GM23338 (cell line): ENCODE measurements around the gene DLG2. TPM values are rescaled to one million over a fixed set of nuclear protein-coding genes. Genes with fewer than 3 reads are reported as not detected.
A peak's percentile ranks its signal among the peaks of the same experiment; 100 is the strongest.
"Not testable (repeated sequence)": the region's sequence is repeated elsewhere in the genome, so short reads cannot be mapped to it uniquely, and the experiment has no call there.

Source experiments
- ATAC-seq: fragments of 200-7000 bp; cut with Tn5 transposase; 3 replicates; pipeline ENCODE4 v1.9.1; 2020
- DNase-seq: peaks from one replicate; pipeline ENCODE4 v3.0.0-alpha.2; 2015; ENCODE audit warnings: low spot score
- H2AFZ ChIP-seq: fragments of 200-600 bp; sonication (generic); 2 replicates; pipeline ENCODE4 v1.8.0; 2016; ENCODE audit warnings: antibody characterized with exemption, mild to moderate bottlenecking, moderate library complexity
- H3F3A ChIP-seq: fragments of 200-600 bp; sonication (generic); replicated peaks from 2 replicates; pipeline ENCODE4 v1.8.0; 2017; ENCODE audit warnings: antibody characterized with exemption, mixed run types, low read depth
- H3K27ac ChIP-seq: fragments of 200-600 bp; sonication (generic); 2 replicates; pipeline ENCODE4 v1.6.1; 2016; ENCODE audit warnings: low read depth
- H3K27me3 ChIP-seq: fragments of 200-600 bp; sonication (generic); 2 replicates; pipeline ENCODE4 v1.8.0; 2016; ENCODE audit warnings: mild to moderate bottlenecking, mixed run types, moderate library complexity; ENCODE audit not compliant: insufficient read depth
- H3K36me3 ChIP-seq: fragments of 200-600 bp; sonication (generic); 2 replicates; pipeline ENCODE4 v1.8.0; 2016; ENCODE audit warnings: mild to moderate bottlenecking; ENCODE audit not compliant: insufficient read depth
- H3K4me1 ChIP-seq: fragments of 200-600 bp; sonication (generic); 2 replicates; pipeline ENCODE4 v1.8.0; 2016; ENCODE audit warnings: mild to moderate bottlenecking, moderate library complexity; ENCODE audit not compliant: insufficient read depth
- H3K4me2 ChIP-seq: fragments of 200-600 bp; sonication (generic); 2 replicates; pipeline ENCODE4 v1.7.1; 2017; ENCODE audit warnings: mixed run types
- H3K4me3 ChIP-seq: fragments of 200-600 bp; sonication (generic); 2 replicates; pipeline ENCODE4 v1.6.1; 2016; ENCODE audit warnings: mixed run types
- H3K79me2 ChIP-seq: fragments of 200-600 bp; sonication (generic); replicated peaks from 2 replicates; pipeline ENCODE4 v1.8.0; 2017; ENCODE audit warnings: mild to moderate bottlenecking; ENCODE audit not compliant: insufficient read depth
- H3K9me2 ChIP-seq: fragments of 200-600 bp; sonication (generic); 2 replicates; pipeline ENCODE4 v1.8.0; 2017; ENCODE audit not compliant: insufficient read depth
- H4K20me1 ChIP-seq: fragments of 200-600 bp; sonication (generic); replicated peaks from 2 replicates; pipeline ENCODE4 v1.8.0; 2017; ENCODE audit warnings: mild to moderate bottlenecking; ENCODE audit not compliant: insufficient read depth
- H3K27ac Mint-ChIP-seq: 2 replicates; pipeline ENCODE4 v1.8.0; 2020; ENCODE audit warnings: inconsistent platforms, mild to moderate bottlenecking, moderate library complexity, mixed read lengths
- H3K27me3 Mint-ChIP-seq: 3 replicates; pipeline ENCODE4 v1.8.0; 2022; ENCODE audit warnings: low read depth, mild to moderate bottlenecking, moderate library complexity, mixed read lengths, inconsistent platforms; ENCODE audit not compliant: insufficient read depth, poor library complexity
- H3K36me3 Mint-ChIP-seq: 3 replicates; pipeline ENCODE4 v1.8.0; 2021; ENCODE audit warnings: low read depth, mild to moderate bottlenecking, inconsistent platforms, moderate library complexity, mixed read lengths
- H3K4me1 Mint-ChIP-seq: 3 replicates; pipeline ENCODE4 v1.8.0; 2020; ENCODE audit warnings: mild to moderate bottlenecking, inconsistent platforms, mixed read lengths
- H3K4me3 Mint-ChIP-seq: 3 replicates; pipeline ENCODE4 v1.8.0; 2021; ENCODE audit warnings: moderate library complexity, mild to moderate bottlenecking, inconsistent platforms, mixed read lengths
- H3K9me3 Mint-ChIP-seq: 3 replicates; pipeline ENCODE4 v1.8.0; 2020; ENCODE audit warnings: moderate library complexity, mild to moderate bottlenecking, inconsistent platforms, mixed read lengths
- CREB1 ChIP-seq: fragments of 250-450 bp; sonication (Bioruptor Pico); IDR thresholded peaks from 2 replicates; pipeline ENCODE4 v1.5.0; 2020; ENCODE audit warnings: low read depth, mild to moderate bottlenecking, moderate library complexity
- CTCF ChIP-seq, 2 experiments: fragments of 200-600 bp in 1 of 2; sonication (generic) in 1 of 2; conservative IDR thresholded peaks; 2 replicates each; pipeline versions ENCODE4 v1.5.1 to v1.6.1; 2016 to 2017; ENCODE audit warnings: antibody characterized with exemption in 2 of 2, low read depth in 2 of 2, mild to moderate bottlenecking in 2 of 2, moderate library complexity in 1 of 2
- ETS1 ChIP-seq: IDR thresholded peaks from 2 replicates; pipeline ENCODE4 v1.6.1; 2016; ENCODE audit warnings: antibody characterized with exemption
- EZH2 ChIP-seq: fragments of 200-600 bp; sonication (generic); IDR thresholded peaks from one replicate; pipeline ENCODE4 v1.8.0; 2017; ENCODE audit warnings: antibody characterized with exemption, mild to moderate bottlenecking, low read depth; ENCODE audit not compliant: unreplicated experiment
- EZH2phosphoT487 ChIP-seq: fragments of 200-600 bp; sonication (generic); IDR thresholded peaks from one replicate; pipeline ENCODE4 v1.8.1; 2018; ENCODE audit warnings: antibody characterized with exemption; ENCODE audit not compliant: unreplicated experiment
- JUNB ChIP-seq: IDR thresholded peaks from one replicate; pipeline ENCODE4 v1.6.1; 2016; ENCODE audit warnings: antibody characterized with exemption; ENCODE audit not compliant: unreplicated experiment
- NANOG ChIP-seq: IDR thresholded peaks from 2 replicates; pipeline ENCODE4 v1.6.1; 2016; ENCODE audit warnings: antibody characterized with exemption, borderline replicate concordance
- POLR2AphosphoS5 ChIP-seq: IDR thresholded peaks from 2 replicates; pipeline ENCODE4 v1.6.1; 2016; ENCODE audit warnings: antibody characterized with exemption, low read depth
- REST ChIP-seq: IDR thresholded peaks from one replicate; pipeline ENCODE4 v1.6.1; 2018; ENCODE audit warnings: antibody characterized with exemption; ENCODE audit not compliant: unreplicated experiment
- STAT1 ChIP-seq: IDR thresholded peaks from one replicate; pipeline ENCODE4 v1.6.1; 2016; ENCODE audit warnings: antibody characterized with exemption; ENCODE audit not compliant: unreplicated experiment
- ZNF331 ChIP-seq: fragments of 250-450 bp; sonication (Bioruptor Pico); IDR thresholded peaks from 2 replicates; pipeline ENCODE4 v1.5.0; 2020; ENCODE audit warnings: low read depth, mild to moderate bottlenecking, moderate library complexity
- polyA plus RNA-seq: library from polyadenylated mRNA; unstranded; fragments of >200 nt; fragmentation: Nextera tagmentation; extraction: Ambion mirVana; gene quantifications from 2 replicates; pipeline ENCODE4 v1.2.1, GENCODE V29; 2016
- total RNA-seq: library from RNA; depleted of rRNA; stranded (reverse); fragments of >200 nt; shearing (Covaris generic); gene quantifications from 2 replicates; pipeline ENCODE4 v1.2.3, GENCODE V29; 2014

DLG2 gene
- total and polyA plus RNA-seq, 2 experiments from 2014 or later, result 19.8 to 21.5 TPM

GRCh38 chr11:85346484-85346883 is 280.7 kb downstream of the DLG2 start:
- Histone ChIP-seq H4K20me1 (no peaks in the 10 kb centered on the region), H3K36me3 (no peaks in the 10 kb centered on the region; the same call in 1 of the 2 replicates), H3K79me2 (no peaks in the 10 kb centered on the region), H3F3A (peaks cover 6% of the 10 kb centered on the region; the same call in 1 of the 2 replicates), H3K27ac (peak overlapping the region; percentile 51), H3K27me3 (no peaks in the 10 kb centered on the region), H2AFZ (no peak overlapping the region), H3K9me2 (no peaks in the 10 kb centered on the region), H3K4me3 (no peak overlapping the region), H3K4me1 (peaks cover 35% of the 10 kb centered on the region), H3K4me2 (0 out of 2 replicates have a peak overlapping the region, but pooled peaks have one; percentile 37)
- TF ChIP-seq EZH2, result no peak
- TF ChIP-seq ZNF331 (CRISPR knock-in tag), result no peak
- TF ChIP-seq CTCF (conservative IDR thresholded peaks at IDR 0.05; ENCODE audit: low read depth in 2 of 2), result no peak
- TF ChIP-seq STAT1, result no peak
- TF ChIP-seq CREB1 (CRISPR knock-in tag), result no peak
- no peak for TF ChIP-seq NANOG
- no peak for TF ChIP-seq EZH2phosphoT487
- TF ChIP-seq POLR2AphosphoS5, result no peak
- TF ChIP-seq JUNB, result no peak
- Mint-ChIP-seq H3K4me1 (peaks cover 28% of the 10 kb centered on the region), H3K4me3 (no peak overlapping the region), H3K36me3 (peaks cover 24% of the 10 kb centered on the region; the same call in 2 of the 3 replicates), H3K27ac (no peak overlapping the region), H3K27me3 (no peaks in the 10 kb centered on the region), H3K9me3 (peaks cover 19% of the 10 kb centered on the region)
- DNase-seq (peak; percentile 4), ATAC-seq (no peak)

- Mint-ChIP-seq H3K9me3 (peaks cover 19% of the 10 kb centered on the region), H3K36me3 (peaks cover 18% of the 10 kb centered on the region; the same call in 2 of the 3 replicates)
- H3K27ac ChIP-seq, H3F3A ChIP-seq, H3K4me2 ChIP-seq, DNase-seq, H3K4me1 Mint-ChIP-seq, H3K79me2 ChIP-seq, H3K27ac Mint-ChIP-seq, ATAC-seq, H2AFZ ChIP-seq, H4K20me1 ChIP-seq, H3K27me3 ChIP-seq, H3K4me3 Mint-ChIP-seq, H3K9me2 ChIP-seq, H3K36me3 ChIP-seq, H3K4me3 ChIP-seq, H3K27me3 Mint-ChIP-seq: not testable (repeated sequence)
- peaks cover 12% of the 10 kb centered on the region for H3K4me1 ChIP-seq
Measured at GRCh38 chr11:85340846-85341245, 286.3 kb downstream of the DLG2 start.

- H3K4me2 ChIP-seq, result no peak overlapping the region
- Mint-ChIP-seq H3K9me3 (no peaks in the 10 kb centered on the region), H3K27me3 (no peaks in the 10 kb centered on the region), H3K36me3 (no peaks in the 10 kb centered on the region), H3K4me1 (peaks cover 8% of the 10 kb centered on the region), H3K27ac (no peak overlapping the region), H3K4me3 (no peak overlapping the region)
- DNase-seq (no peak), ATAC-seq (no peak)
- H4K20me1 ChIP-seq, result no peaks in the 10 kb centered on the region
- H3K36me3 ChIP-seq, result no peaks in the 10 kb centered on the region
- no peaks in the 10 kb centered on the region for H3K79me2 ChIP-seq
- 0 out of 2 replicates have a peak, but pooled peaks cover 1% of the 10 kb centered on the region for H3K9me2 ChIP-seq
- H3K27ac ChIP-seq, result no peak overlapping the region
- peaks cover 9% of the 10 kb centered on the region for H3K4me1 ChIP-seq
- no peaks in the 10 kb centered on the region for H3K27me3 ChIP-seq
- no peak overlapping the region for H2AFZ ChIP-seq
- H3K4me3 ChIP-seq, result no peak overlapping the region
- H3F3A ChIP-seq, result no peaks in the 10 kb centered on the region
- TF ChIP-seq ETS1 (no peak), NANOG (no peak), ZNF331 (CRISPR knock-in tag) (no peak), CREB1 (CRISPR knock-in tag) (no peak), REST (no peak)
Measured at GRCh38 chr11:85318573-85318972, 308.6 kb downstream of the DLG2 start.
